ENCODE measurements around the gene ENTPD2. TPM values are rescaled to one million over a fixed set of nuclear protein-coding genes. Genes with fewer than 3 reads are reported as not detected.

The ENTPD2 gene
- total RNA-seq, 1 experiment from 2014 or later = 4.0 TPM

- no peaks in the 10 kb centered on the region for H3K9me3 Mint-ChIP-seq
- H3K4me1 Mint-ChIP-seq = peaks cover 5 to 10% of the 10 kb centered on the region in 2 experiments
- H2BK20ac ChIP-seq (ENCODE audit: low read depth, low read length, poor library complexity, severe bottlenecking) = no peak overlapping the region
- H3K14ac ChIP-seq (ENCODE audit: insufficient read depth, low read length) = no peak overlapping the region
- no peak overlapping the region for H3K4ac ChIP-seq (ENCODE audit: low read depth, low read length)
- H2BK120ac ChIP-seq (ENCODE audit: low read depth, low read length, poor library complexity, severe bottlenecking) = no peak overlapping the region
- H3K23ac ChIP-seq (ENCODE audit: insufficient read length, low read depth, low read length) = no peak overlapping the region
- H3K27ac Mint-ChIP-seq = no peak overlapping the region
- no peak overlapping the region for H2AFZ ChIP-seq (ENCODE audit: low read length)
- H4K91ac ChIP-seq (ENCODE audit: insufficient read length, low read depth, low read length) = no peak overlapping the region
- H3K79me2 ChIP-seq (ENCODE audit: insufficient read depth, low read length) = peaks cover 2% of the 10 kb centered on the region; the same call in 1 of the 2 replicates
- peak overlapping the region; percentile 71 to 86 for H3K4me3 Mint-ChIP-seq
- H3K4me2 ChIP-seq (ENCODE audit: insufficient read depth, insufficient read length, low read length) = peak overlapping the region; percentile 58
- H3K9me3 ChIP-seq (ENCODE audit: control insufficient read depth, low read depth, low read length) = no peaks in the 10 kb centered on the region
- no peak overlapping the region for H3K27ac ChIP-seq (ENCODE audit: insufficient read length, low read depth, low read length)
- no peak overlapping the region for H2BK15ac ChIP-seq (ENCODE audit: low read depth, low read length)
- H2BK12ac ChIP-seq (ENCODE audit: insufficient read length, low read depth, low read length) = no peak overlapping the region
- no peak overlapping the region for H4K5ac ChIP-seq (ENCODE audit: insufficient read length, low read depth, low read length)
- no peak overlapping the region for H3K56ac ChIP-seq (ENCODE audit: insufficient read length, low read depth, low read length)
- peak; percentile 50 for DNase-seq
- no peak overlapping the region for H2AK5ac ChIP-seq (ENCODE audit: insufficient read length, low read length)
- no peak for TF ChIP-seq CTCF (conservative IDR thresholded peaks at IDR 0.05)
- no peaks in the 10 kb centered on the region for H3K79me1 ChIP-seq (ENCODE audit: insufficient read depth, low read depth, low read length, poor library complexity, severe bottlenecking)
- H4K8ac ChIP-seq (replicated peaks; ENCODE audit: insufficient read length, low read depth, low read length) = no peak overlapping the region
- no peaks in the 10 kb centered on the region for H3K36me3 Mint-ChIP-seq (ENCODE audit: insufficient read depth in 1 of 3, low read depth in 3 of 3)
- no peak overlapping the region for H3K18ac ChIP-seq (ENCODE audit: insufficient read length, low read depth, low read length)
- H4K20me1 ChIP-seq (ENCODE audit: control insufficient read depth, insufficient read depth, insufficient read length) = no peaks in the 10 kb centered on the region
- no peak overlapping the region for H2BK5ac ChIP-seq (ENCODE audit: insufficient read length, low read length)
- H3K23me2 ChIP-seq (ENCODE audit: insufficient read length, low read depth, low read length, poor library complexity, severe bottlenecking) = peaks cover 11% of the 10 kb centered on the region
- H3T11ph ChIP-seq (ENCODE audit: low read length) = no peak overlapping the region
- H3K27me3 ChIP-seq (ENCODE audit: insufficient read depth, low read length) = peaks cover 6% of the 10 kb centered on the region; the same call in 1 of the 2 replicates
- no CpG with 5 or more reads among the region's 96 CpGs for WGBS (ENCODE audit: extremely low coverage, insufficient read length, low lambda C conversion rate)
- H3K27me3 Mint-ChIP-seq (ENCODE audit: low read depth) = peaks cover 46% of the 10 kb centered on the region
- H3K9ac ChIP-seq (ENCODE audit: extremely low read depth, insufficient read length, low read length) = no peak overlapping the region
- H3K4me1 ChIP-seq (ENCODE audit: insufficient read depth, low read length) = no peaks in the 10 kb centered on the region
These were observed 8.4 kb downstream of the ENTPD2 start for GRCh38 chr9:137045294-137046087.

Data from H9 (cell line).